GM06990 (cell line): Measurements from ENCODE around the gene SHC3.

Experiments used
- DNase-seq: peaks from one replicate; pipeline ENCODE4 v3.0.0-alpha.2; 2011; ENCODE audit not compliant: insufficient read length; ENCODE audit errors: extremely low read depth
- H3K27me3 ChIP-seq: replicated peaks from 2 replicates; pipeline ENCODE4 v1.6.0; 2011; ENCODE audit warnings: low read length; ENCODE audit not compliant: control insufficient read depth, insufficient read depth
- H3K36me3 ChIP-seq: 2 replicates; pipeline ENCODE4 v1.5.1; 2011; ENCODE audit warnings: low read length; ENCODE audit not compliant: control insufficient read depth, insufficient read depth
- H3K4me3 ChIP-seq: replicated peaks from 2 replicates; pipeline ENCODE4 v1.5.1; 2011; ENCODE audit warnings: low read depth, mild to moderate bottlenecking, control low read depth, low read length
- TF ChIP-seq, protein P1 (sequence below): IDR thresholded peaks from 2 replicates; pipeline ENCODE4 v1.5.1; 2011; ENCODE audit warnings: low read length, control low read depth, mild to moderate bottlenecking, inconsistent platforms; ENCODE audit not compliant: insufficient read depth, poor library complexity, severe bottlenecking

SHC3 gene

DNA sequence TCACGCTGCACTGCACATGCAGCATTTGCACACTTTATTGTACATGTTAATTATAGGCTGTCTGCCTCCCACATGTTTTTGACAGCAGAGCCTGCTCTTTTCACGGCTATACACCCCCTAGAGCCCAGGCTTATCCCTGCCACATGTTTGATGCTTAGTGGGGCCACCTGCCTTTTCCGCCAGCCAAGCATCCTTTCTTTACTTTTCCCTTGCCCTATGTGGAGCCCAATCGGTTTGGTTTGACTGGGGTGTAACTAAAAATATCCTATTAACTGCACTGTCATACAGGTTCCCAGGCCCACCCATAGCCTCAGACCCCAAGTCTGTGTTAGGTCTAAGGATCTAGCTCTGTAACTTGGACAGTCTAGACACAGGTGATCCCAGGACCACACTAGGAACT lies 206.2 kb downstream of the SHC3 start:
- H3K36me3 ChIP-seq, result no peaks in the 10 kb centered on the region
- no peak overlapping the region for H3K4me3 ChIP-seq
- no peaks in the 10 kb centered on the region; the same call in 1 of the 2 replicates for H3K27me3 ChIP-seq
- no peak for DNase-seq
- TF ChIP-seq, protein P1, sequence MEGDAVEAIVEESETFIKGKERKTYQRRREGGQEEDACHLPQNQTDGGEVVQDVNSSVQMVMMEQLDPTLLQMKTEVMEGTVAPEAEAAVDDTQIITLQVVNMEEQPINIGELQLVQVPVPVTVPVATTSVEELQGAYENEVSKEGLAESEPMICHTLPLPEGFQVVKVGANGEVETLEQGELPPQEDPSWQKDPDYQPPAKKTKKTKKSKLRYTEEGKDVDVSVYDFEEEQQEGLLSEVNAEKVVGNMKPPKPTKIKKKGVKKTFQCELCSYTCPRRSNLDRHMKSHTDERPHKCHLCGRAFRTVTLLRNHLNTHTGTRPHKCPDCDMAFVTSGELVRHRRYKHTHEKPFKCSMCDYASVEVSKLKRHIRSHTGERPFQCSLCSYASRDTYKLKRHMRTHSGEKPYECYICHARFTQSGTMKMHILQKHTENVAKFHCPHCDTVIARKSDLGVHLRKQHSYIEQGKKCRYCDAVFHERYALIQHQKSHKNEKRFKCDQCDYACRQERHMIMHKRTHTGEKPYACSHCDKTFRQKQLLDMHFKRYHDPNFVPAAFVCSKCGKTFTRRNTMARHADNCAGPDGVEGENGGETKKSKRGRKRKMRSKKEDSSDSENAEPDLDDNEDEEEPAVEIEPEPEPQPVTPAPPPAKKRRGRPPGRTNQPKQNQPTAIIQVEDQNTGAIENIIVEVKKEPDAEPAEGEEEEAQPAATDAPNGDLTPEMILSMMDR, result no peak

DNA sequence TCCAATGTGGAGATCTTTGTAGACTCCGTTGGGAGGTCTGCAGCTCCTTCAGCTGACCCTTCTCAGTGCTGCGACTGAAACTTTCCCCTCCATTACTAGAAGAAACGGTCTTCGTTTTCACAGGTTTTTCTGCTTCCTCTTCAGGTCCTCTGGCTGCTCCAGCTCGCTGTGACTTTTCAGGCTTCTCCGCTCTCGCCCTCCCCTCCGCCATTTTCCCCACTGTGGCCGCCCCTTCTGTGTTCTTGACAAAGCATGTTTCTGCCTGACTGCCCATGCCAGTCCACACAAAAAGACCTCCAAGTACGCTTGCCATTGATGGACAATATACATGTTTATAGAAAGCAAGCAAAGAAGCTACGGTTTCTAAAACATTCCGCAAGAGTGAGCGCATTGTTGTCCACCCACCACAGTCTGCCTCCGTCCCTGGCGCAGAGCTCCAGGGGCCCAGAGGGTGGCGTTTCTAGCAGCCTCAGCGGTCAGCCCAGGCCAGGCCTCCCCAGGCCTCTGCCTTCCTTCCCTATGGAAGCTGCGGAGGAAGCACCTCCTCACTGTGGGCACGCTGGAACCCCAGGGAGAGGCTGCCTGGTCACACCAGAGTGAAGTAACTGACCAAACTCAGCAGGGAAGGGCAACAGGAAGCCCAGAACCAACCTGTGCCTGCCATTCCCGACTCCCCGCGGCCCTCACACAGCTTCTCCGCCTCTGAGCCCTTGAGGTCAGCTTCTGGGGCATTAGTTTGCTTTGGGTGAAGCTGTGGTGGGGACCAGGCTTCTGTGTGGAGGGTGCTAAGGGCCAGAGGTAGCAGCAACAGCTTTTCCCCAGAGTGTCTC lies 207.3 kb downstream of the SHC3 start:
- no peak for DNase-seq
- TF ChIP-seq, protein P1, result no peak
- no peak overlapping the region for H3K4me3 ChIP-seq
- no peaks in the 10 kb centered on the region for H3K36me3 ChIP-seq
- no peaks in the 10 kb centered on the region; the same call in 1 of the 2 replicates for H3K27me3 ChIP-seq

DNA sequence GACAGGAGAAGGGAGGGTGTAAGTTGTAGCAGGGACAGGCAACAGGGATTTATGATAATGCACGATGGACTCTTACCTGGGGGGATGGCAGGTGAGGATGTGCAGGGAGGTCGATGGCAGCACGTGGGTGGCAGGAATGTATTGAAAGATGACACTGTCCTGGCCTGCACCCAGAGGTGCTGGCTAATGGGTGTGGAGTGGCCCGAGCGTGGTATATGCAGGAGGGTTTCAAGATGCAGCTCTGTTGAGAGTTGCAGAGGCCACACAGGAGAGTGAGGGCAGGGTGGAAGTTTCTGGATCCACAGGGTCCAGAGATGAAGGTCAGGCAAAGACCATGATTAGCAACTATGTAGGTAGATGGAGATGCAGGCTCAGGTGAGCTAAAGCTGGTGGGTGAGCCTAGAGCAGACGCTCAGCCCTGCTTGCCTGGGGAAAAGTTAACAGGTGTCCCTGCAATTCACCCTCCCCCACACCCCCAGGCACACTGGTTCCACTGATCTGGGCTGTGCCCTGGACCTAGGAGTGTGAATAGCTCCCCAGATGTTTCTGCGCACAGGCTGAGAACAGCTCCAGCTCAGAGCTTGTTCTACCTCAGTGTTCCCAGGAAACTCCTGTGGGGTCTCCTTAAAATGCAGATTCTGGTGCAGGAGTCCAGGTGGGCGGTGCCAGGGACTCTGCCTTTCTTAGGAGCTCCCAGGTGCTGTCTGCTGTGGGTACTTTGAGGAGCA lies 208.8 kb downstream of the SHC3 start:
- no peaks in the 10 kb centered on the region for H3K36me3 ChIP-seq
- TF ChIP-seq, protein P1, result no peak
- DNase-seq, result no peak
- H3K4me3 ChIP-seq, result no peak overlapping the region
- H3K27me3 ChIP-seq, result no peaks in the 10 kb centered on the region; the same call in 1 of the 2 replicates

DNA sequence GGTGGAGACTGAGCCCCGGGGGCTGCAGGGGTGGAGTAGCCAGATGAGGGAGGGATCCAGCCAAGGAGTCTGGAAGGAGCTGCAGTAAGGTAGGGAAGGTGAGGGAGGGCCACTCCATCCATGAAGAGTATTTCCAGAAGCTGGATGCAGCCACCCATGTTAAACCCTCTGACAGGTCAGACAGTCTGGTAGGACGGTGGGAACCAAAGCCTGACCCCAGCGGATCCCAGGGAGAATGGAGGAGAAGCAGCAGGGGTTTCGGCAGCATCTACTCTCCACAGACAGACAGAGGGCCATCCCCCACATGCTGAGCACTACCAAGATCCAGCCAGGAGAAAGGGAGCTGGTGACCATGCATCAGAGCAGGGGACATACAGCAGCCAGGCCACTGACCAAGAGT lies 209.8 kb downstream of the SHC3 start:
- TF ChIP-seq, protein P1, result no peak
- DNase-seq, result no peak

DNA sequence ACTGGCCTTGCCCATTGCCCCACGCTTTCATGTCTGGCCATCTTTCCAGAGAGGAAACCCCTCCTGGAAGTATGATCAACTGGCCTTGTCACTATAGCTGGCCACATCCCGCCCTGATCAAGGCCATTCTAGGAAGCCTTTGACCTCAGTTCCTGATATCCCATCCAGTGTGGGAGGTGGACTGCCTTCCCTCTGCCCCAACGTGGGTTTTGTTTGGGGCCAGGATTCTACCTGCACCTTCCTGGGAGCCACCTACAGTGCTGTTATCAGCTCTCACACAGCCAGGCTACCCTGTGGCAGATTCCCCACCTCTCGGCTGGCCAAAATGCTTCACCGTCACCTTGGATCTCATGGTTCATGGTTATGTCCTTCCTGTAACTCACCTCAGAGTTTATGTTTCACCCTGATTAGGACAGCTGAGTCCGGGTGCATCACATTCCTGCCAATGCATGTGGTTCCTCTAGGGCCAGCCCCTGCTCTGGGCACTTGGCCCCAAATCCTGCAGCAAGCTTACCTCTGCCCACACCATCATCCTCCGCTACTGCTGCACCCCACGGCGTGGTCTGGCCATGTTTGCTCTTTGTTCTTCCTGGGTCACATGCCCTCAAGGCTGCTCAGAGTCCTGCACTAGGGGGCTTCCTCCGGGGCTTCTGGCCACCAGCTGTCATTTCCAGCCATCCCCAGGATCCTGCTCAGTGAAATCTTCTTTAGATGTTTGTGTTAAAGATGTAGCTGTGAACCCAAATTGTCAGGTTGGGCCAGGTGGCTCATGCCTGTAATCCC lies 211.5 kb downstream of the SHC3 start:
- TF ChIP-seq, protein P1, result no peak
- H3K27me3 ChIP-seq, result no peaks in the 10 kb centered on the region; the same call in 1 of the 2 replicates
- no peak for DNase-seq
- H3K4me3 ChIP-seq, result no peak overlapping the region
- H3K36me3 ChIP-seq, result no peaks in the 10 kb centered on the region

More for the DNA sequence above, 209.8 kb downstream of the SHC3 start:
- no peaks in the 10 kb centered on the region for H3K36me3 ChIP-seq
- no peaks in the 10 kb centered on the region; the same call in 1 of the 2 replicates for H3K27me3 ChIP-seq
- no peak overlapping the region for H3K4me3 ChIP-seq
